Measurements from ENCODE around the gene ADAMTS9. TPM values are rescaled to one million over a fixed set of nuclear protein-coding genes. Genes with fewer than 3 reads are reported as not detected.
A peak's percentile ranks its signal among the peaks of the same experiment; 100 is the strongest.

ADAMTS9 gene
- polyA plus RNA-seq, 2 of the 4 experiments (the other 2 are of a cell fraction), result 0.34 to 1.1 TPM

GRCh38 chr3:64668582-64669510, 19.0 kb downstream of the ADAMTS9 start:
- WGBS (ENCODE audit: missing lambda C conversion rate), result 53% methylated on average over 8 of the region's 10 CpGs
- Histone ChIP-seq H3K9me3 (no peaks in the 10 kb centered on the region), H3K4me1 (peaks cover 13% of the 10 kb centered on the region; the same call in 2 of the 3 replicates), H3K4me2 (no peak overlapping the region), H3K4me3 (no peak overlapping the region), H3K27ac (no peak overlapping the region)
- DNase-seq (ENCODE audit: low read depth in 1 of 2, low spot score in 1 of 2) (no peak), FAIRE-seq (no peak), ATAC-seq (no peak)
- CTCF ChIA-PET, result no interaction called here
- no peak for TF ChIP-seq HMGXB4 (CRISPR knock-in tag; IDR thresholded peaks at IDR 0.05; ENCODE audit: borderline replicate concordance)
- no peak for TF ChIP-seq CTCF (IDR thresholded peaks at IDR 0.05)
- no peak for TF ChIP-seq GATA3 (IDR thresholded peaks at IDR 0.05; ENCODE audit: borderline replicate concordance)
- TF ChIP-seq HEYL (CRISPR knock-in tag; IDR thresholded peaks at IDR 0.05), result no peak
- TF ChIP-seq EP300 (IDR thresholded peaks at IDR 0.05), result no peak
- no peak for TF ChIP-seq BHLHE40 (IDR thresholded peaks at IDR 0.05; ENCODE audit: low read depth, low read length)
- no peak for TF ChIP-seq CBX2 (IDR thresholded peaks at IDR 0.05; ENCODE audit: borderline replicate concordance, low read depth)
- no peak for TF ChIP-seq CHD2 (IDR thresholded peaks at IDR 0.05; ENCODE audit: low read length, partially characterized antibody)
- no peak for TF ChIP-seq JUNB (IDR thresholded peaks at IDR 0.05)
- no peak for TF ChIP-seq RAD21 (conservative IDR thresholded peaks at IDR 0.05 in 1 of 2, IDR thresholded peaks at IDR 0.05 in 1 of 2)
- no peak for TF ChIP-seq ZNF302 (CRISPR knock-in tag; IDR thresholded peaks at IDR 0.05)
- TF ChIP-seq ESRRA (IDR thresholded peaks at IDR 0.05; ENCODE audit: borderline replicate concordance, low read length), result no peak
- TF ChIP-seq NPAS2 (CRISPR knock-in tag; IDR thresholded peaks at IDR 0.05; ENCODE audit: borderline replicate concordance), result no peak
- no peak for TF ChIP-seq RFX5 (IDR thresholded peaks at IDR 0.05)
- TF ChIP-seq HOXB5 (CRISPR knock-in tag; IDR thresholded peaks at IDR 0.05), result no peak
- TF ChIP-seq ATOH8 (CRISPR knock-in tag; IDR thresholded peaks at IDR 0.05; ENCODE audit: low read depth), result no peak
- no peak for TF ChIP-seq KDM5A (IDR thresholded peaks at IDR 0.05)
- TF ChIP-seq JUN (IDR thresholded peaks at IDR 0.05), result no peak
- no peak for TF ChIP-seq E2F6 (IDR thresholded peaks at IDR 0.05; ENCODE audit: borderline replicate concordance, low read depth)
- POLR2A ChIA-PET, result no interaction called here

- WGBS (ENCODE audit: missing lambda C conversion rate), result 51% methylated on average over 13 of the region's 13 CpGs
- Histone ChIP-seq H3K4me3 (no peak overlapping the region), H3K9me3 (no peaks in the 10 kb centered on the region), H3K27ac (no peak overlapping the region), H3K4me2 (no peak overlapping the region), H3K4me1 (peaks cover 13% of the 10 kb centered on the region; the same call in 2 of the 3 replicates)
- no peak for FAIRE-seq
- ChIA-PET CTCF (no interaction called here), POLR2A (no interaction called here)
- ATAC-seq, result 0 out of 6 replicates have a peak, but pooled peaks of 1 of the 2 experiments have one; percentile 62
- DNase-seq (ENCODE audit: low read depth in 1 of 2, low spot score in 1 of 2), result no peak
- TF ChIP-seq FOSL2 (IDR thresholded peaks at IDR 0.05) (no peak), FOSL2 (CRISPR knock-in tag; IDR thresholded peaks at IDR 0.05) (no peak), E2F6 (IDR thresholded peaks at IDR 0.05; ENCODE audit: borderline replicate concordance, low read depth) (no peak), RAD21 (conservative IDR thresholded peaks at IDR 0.05 in 1 of 2, IDR thresholded peaks at IDR 0.05 in 1 of 2) (no peak), KDM5A (IDR thresholded peaks at IDR 0.05) (no peak), ATOH8 (CRISPR knock-in tag; IDR thresholded peaks at IDR 0.05; ENCODE audit: low read depth) (no peak), EHF (CRISPR knock-in tag; IDR thresholded peaks at IDR 0.05) (no peak), ZSCAN20 (CRISPR knock-in tag; IDR thresholded peaks at IDR 0.05) (no peak), PHF8 (IDR thresholded peaks at IDR 0.05; ENCODE audit: borderline replicate concordance, low read depth) (no peak), CHD2 (IDR thresholded peaks at IDR 0.05; ENCODE audit: low read length, partially characterized antibody) (no peak), ESRRA (IDR thresholded peaks at IDR 0.05; ENCODE audit: borderline replicate concordance, low read length) (no peak), MAZ (IDR thresholded peaks at IDR 0.05; ENCODE audit: borderline replicate concordance, low read depth, low read length) (no peak), ZC3H11A (IDR thresholded peaks at IDR 0.05) (no peak), NPAS2 (CRISPR knock-in tag; IDR thresholded peaks at IDR 0.05; ENCODE audit: borderline replicate concordance) (no peak), CHD4 (IDR thresholded peaks at IDR 0.05; ENCODE audit: borderline replicate concordance) (no peak), CEBPB (IDR thresholded peaks at IDR 0.05) (no peak)
These were observed 19.8 kb downstream of the ADAMTS9 start for GRCh38 chr3:64667887-64668581.
